DOHH2 (cell line): Measurements from ENCODE around the gene AATF.

Experiments
- CTCF ChIP-seq: fragments of 200-600 bp; sonication (generic); IDR thresholded peaks from one replicate; pipeline ENCODE4 v1.5.1; 2014; ENCODE audit warnings: antibody characterized with exemption, mild to moderate bottlenecking, low read depth, low read length; ENCODE audit not compliant: poor library complexity, severe bottlenecking
- EZH2phosphoT487 ChIP-seq: fragments of 200-600 bp; sonication (generic); IDR thresholded peaks from 2 replicates; pipeline ENCODE4 v1.6.1; 2017; ENCODE audit warnings: borderline replicate concordance, mild to moderate bottlenecking, antibody characterized with exemption, low read length, moderate library complexity, mixed read lengths

DNA sequence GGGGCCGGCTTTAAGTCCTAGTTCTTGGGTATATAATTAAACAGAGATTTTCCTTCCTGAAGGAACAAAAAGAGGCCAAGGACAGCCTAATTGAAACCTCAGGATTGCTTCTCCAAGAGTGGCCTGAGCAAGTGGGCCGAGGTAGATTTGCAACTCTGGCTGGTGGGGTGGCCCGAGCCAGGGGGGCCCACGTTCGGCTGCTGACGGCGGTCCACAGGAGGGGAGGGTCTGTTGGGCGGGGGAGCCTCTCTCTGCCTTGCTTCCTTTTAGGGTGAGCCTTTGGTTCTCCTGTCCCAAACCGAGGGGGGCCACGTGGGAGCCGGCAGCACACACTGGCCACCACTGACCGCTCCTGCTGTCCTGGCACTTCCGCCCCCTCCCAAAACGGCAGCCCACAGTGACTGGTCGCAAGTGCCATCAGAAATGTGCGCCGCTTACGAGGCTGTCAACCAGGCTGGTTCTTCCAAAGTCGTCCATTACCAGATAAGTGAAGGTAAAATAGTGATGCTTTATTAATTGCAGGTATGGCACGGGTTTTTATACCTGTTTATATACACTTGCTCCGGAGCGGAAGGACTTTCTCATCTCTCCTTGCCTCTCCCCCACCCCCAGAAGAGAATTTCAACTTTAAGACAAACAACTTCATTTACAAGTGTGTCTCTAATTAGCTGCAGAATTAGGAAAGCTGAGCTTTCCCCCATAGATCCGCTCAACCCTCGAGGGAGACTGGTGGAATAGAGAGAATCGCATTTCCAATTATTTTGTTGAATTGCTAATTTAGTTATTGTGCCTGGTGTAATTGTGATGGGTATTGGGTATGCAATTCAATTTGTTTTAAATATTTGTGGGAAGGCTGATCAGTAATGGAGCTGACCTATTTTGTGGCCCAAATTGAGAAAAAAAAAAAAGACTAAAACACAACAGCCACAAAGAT, 117.8 kb downstream of the AATF start:
- no peak for TF ChIP-seq CTCF
- TF ChIP-seq EZH2phosphoT487 = no peak
